H9 (cell line): Measurements from ENCODE around the gene MIGA2. TPM values are rescaled to one million over a fixed set of nuclear protein-coding genes. Genes with fewer than 3 reads are reported as not detected.

Source experiments
- DNase-seq: peaks from one replicate; pipeline ENCODE4 v3.0.0-alpha.2; 2017
- H2AFZ ChIP-seq: one replicate; pipeline ENCODE4 v1.6.1; 2013; ENCODE audit warnings: mild to moderate bottlenecking, low read length, control low read depth, moderate library complexity
- H2AK5ac ChIP-seq: 2 replicates; pipeline ENCODE4 v1.6.1; 2013; ENCODE audit warnings: low read length, control low read depth, mixed read lengths; ENCODE audit not compliant: insufficient read length
- H2BK120ac ChIP-seq: one replicate; pipeline ENCODE4 v1.6.1; 2013; ENCODE audit warnings: low read depth, mild to moderate bottlenecking, low read length, control low read depth, inconsistent platforms; ENCODE audit not compliant: poor library complexity, severe bottlenecking
- H2BK12ac ChIP-seq: 2 replicates; pipeline ENCODE4 v1.6.1; 2013; ENCODE audit warnings: low read length, control low read depth, mixed read lengths, low read depth; ENCODE audit not compliant: insufficient read length
- H2BK15ac ChIP-seq: 2 replicates; pipeline ENCODE4 v1.6.1; 2013; ENCODE audit warnings: low read depth, low read length, control low read depth
- H2BK20ac ChIP-seq: one replicate; pipeline ENCODE4 v1.6.1; 2013; ENCODE audit warnings: low read depth, mild to moderate bottlenecking, low read length, control low read depth, inconsistent platforms; ENCODE audit not compliant: poor library complexity, severe bottlenecking
- H2BK5ac ChIP-seq: 2 replicates; pipeline ENCODE4 v1.6.1; 2013; ENCODE audit warnings: low read length, control low read depth, mixed read lengths; ENCODE audit not compliant: insufficient read length
- H3K14ac ChIP-seq: 2 replicates; pipeline ENCODE4 v1.6.1; 2013; ENCODE audit warnings: low read length, control low read depth; ENCODE audit not compliant: insufficient read depth
- H3K18ac ChIP-seq: 2 replicates; pipeline ENCODE4 v1.6.1; 2013; ENCODE audit warnings: low read depth, mild to moderate bottlenecking, mixed read lengths, low read length, control low read depth; ENCODE audit not compliant: insufficient read length
- H3K23ac ChIP-seq: 2 replicates; pipeline ENCODE4 v1.6.1; 2013; ENCODE audit warnings: low read length, control low read depth, mixed read lengths, low read depth; ENCODE audit not compliant: insufficient read length
- H3K23me2 ChIP-seq: 2 replicates; pipeline ENCODE4 v1.6.1; 2013; ENCODE audit warnings: low read depth, mild to moderate bottlenecking, mixed read lengths, low read length, control low read depth; ENCODE audit not compliant: insufficient read length, poor library complexity, severe bottlenecking
- H3K27ac ChIP-seq: 2 replicates; pipeline ENCODE4 v1.5.1; 2013; ENCODE audit warnings: low read length, control low read depth, mixed read lengths, low read depth; ENCODE audit not compliant: insufficient read length
- H3K27me3 ChIP-seq: 2 replicates; pipeline ENCODE4 v1.6.1; 2013; ENCODE audit warnings: low read length, control low read depth, inconsistent platforms; ENCODE audit not compliant: insufficient read depth
- H3K4ac ChIP-seq: 2 replicates; pipeline ENCODE4 v1.6.1; 2013; ENCODE audit warnings: low read depth, mild to moderate bottlenecking, control low read depth, inconsistent platforms, low read length, moderate library complexity
- H3K4me1 ChIP-seq: 2 replicates; pipeline ENCODE4 v1.6.1; 2013; ENCODE audit warnings: low read length, control low read depth, inconsistent platforms; ENCODE audit not compliant: insufficient read depth
- H3K4me2 ChIP-seq: 2 replicates; pipeline ENCODE4 v1.6.1; 2013; ENCODE audit warnings: low read length, control low read depth, mixed read lengths; ENCODE audit not compliant: insufficient read length, insufficient read depth
- H3K56ac ChIP-seq: 2 replicates; pipeline ENCODE4 v1.6.1; 2013; ENCODE audit warnings: low read depth, mild to moderate bottlenecking, mixed read lengths, low read length, control low read depth; ENCODE audit not compliant: insufficient read length
- H3K79me1 ChIP-seq: 2 replicates; pipeline ENCODE4 v1.6.1; 2013; ENCODE audit warnings: low read depth, mild to moderate bottlenecking, moderate library complexity, low read length, control low read depth, inconsistent platforms; ENCODE audit not compliant: insufficient read depth, poor library complexity, severe bottlenecking
- H3K79me2 ChIP-seq: 2 replicates; pipeline ENCODE4 v1.6.1; 2013; ENCODE audit warnings: low read length, control low read depth, inconsistent platforms; ENCODE audit not compliant: insufficient read depth
- H3K9ac ChIP-seq: 2 replicates; pipeline ENCODE4 v1.6.1; 2013; ENCODE audit warnings: low read length, control low read depth, mixed read lengths; ENCODE audit not compliant: insufficient read length; ENCODE audit errors: extremely low read depth
- H3K9me3 ChIP-seq: one replicate; pipeline ENCODE4 v1.6.1; 2013; ENCODE audit warnings: low read depth, low read length, inconsistent platforms; ENCODE audit not compliant: control insufficient read depth
- H3T11ph ChIP-seq: one replicate; pipeline ENCODE4 v1.6.1; 2013; ENCODE audit warnings: mild to moderate bottlenecking, low read length, control low read depth, inconsistent platforms
- H4K20me1 ChIP-seq: one replicate; pipeline ENCODE4 v1.6.1; 2013; ENCODE audit not compliant: control insufficient read depth, insufficient read length, insufficient read depth
- H4K5ac ChIP-seq: 2 replicates; pipeline ENCODE4 v1.6.1; 2013; ENCODE audit warnings: low read depth, mild to moderate bottlenecking, mixed read lengths, low read length, control low read depth; ENCODE audit not compliant: insufficient read length
- H4K8ac ChIP-seq: replicated peaks from 2 replicates; pipeline ENCODE4 v1.6.1; 2013; ENCODE audit warnings: low read length, control low read depth, mixed read lengths, low read depth; ENCODE audit not compliant: insufficient read length
- H4K91ac ChIP-seq: 2 replicates; pipeline ENCODE4 v1.6.1; 2013; ENCODE audit warnings: low read depth, mild to moderate bottlenecking, moderate library complexity, mixed read lengths, low read length, control low read depth; ENCODE audit not compliant: insufficient read length
- H3K27ac Mint-ChIP-seq, 3 experiments: 2 replicates in 2 of 3; 3 replicates in 1 of 3; pipeline ENCODE4 v1.8.0; 2020 to 2021; ENCODE audit warnings: mixed read lengths in 3 of 3, mild to moderate bottlenecking in 1 of 3, moderate library complexity in 1 of 3
- H3K27me3 Mint-ChIP-seq: 2 replicates; pipeline ENCODE4 v1.8.0; 2021; ENCODE audit warnings: low read depth, mild to moderate bottlenecking, moderate library complexity, mixed read lengths
- H3K36me3 Mint-ChIP-seq, 3 experiments: 2 replicates in 2 of 3; 3 replicates in 1 of 3; pipeline ENCODE4 v1.8.0; 2020 to 2021; ENCODE audit warnings: low read depth in 3 of 3, mixed read lengths in 3 of 3; ENCODE audit not compliant: insufficient read depth in 1 of 3
- H3K4me1 Mint-ChIP-seq, 2 experiments: 2 replicates each; pipeline ENCODE4 v1.8.0; 2020; ENCODE audit warnings: mixed read lengths in 2 of 2
- H3K4me3 Mint-ChIP-seq, 2 experiments: 2 replicates in 1 of 2; 3 replicates in 1 of 2; pipeline ENCODE4 v1.8.0; 2020 to 2021; ENCODE audit warnings: mild to moderate bottlenecking in 2 of 2, mixed read lengths in 2 of 2, moderate library complexity in 1 of 2
- H3K9me3 Mint-ChIP-seq, 2 experiments: 2 replicates in 1 of 2; 3 replicates in 1 of 2; pipeline ENCODE4 v1.8.0; 2020; ENCODE audit warnings: mild to moderate bottlenecking in 2 of 2, mixed read lengths in 2 of 2, moderate library complexity in 1 of 2
- CTCF ChIP-seq: fragments of 200-600 bp; sonication (generic); conservative IDR thresholded peaks from 3 replicates; pipeline ENCODE4 v1.8.0; 2021; ENCODE audit warnings: antibody characterized with exemption, mild to moderate bottlenecking
- WGBS: extraction: QIAGEN DNeasy Blood & Tissue Kit; methylation state at CpG from one replicate; pipeline ENCODE4 v1.1.7; 2013; ENCODE audit warnings: missing lambda C conversion rate, low lambda C conversion rate, mixed read lengths; ENCODE audit not compliant: insufficient read length; ENCODE audit errors: extremely low coverage; 5-methylcytosine and 5-hydroxymethylcytosine counted together
- total RNA-seq: library from RNA; stranded (reverse); gene quantifications from 2 replicates; pipeline ENCODE4 v1.2.1, GENCODE V29; 2021

MIGA2 gene
- total RNA-seq, 1 experiment from 2014 or later: 37.8 TPM

- Mint-ChIP-seq H3K4me3 (no peak overlapping the region), H3K4me1 (peaks cover 3 to 16% of the 10 kb centered on the region in 2 experiments), H3K9me3 (no peaks in the 10 kb centered on the region), H3K27me3 (peaks cover 3% of the 10 kb centered on the region; the same call in 1 of the 2 replicates), H3K36me3 (peaks cover 12 to 37% (median 28%) of the 10 kb centered on the region in 3 experiments; a peak in 6 of 7 replicates), H3K27ac (no peak overlapping the region)
- Histone ChIP-seq H3K4me2 (no peak overlapping the region), H2BK15ac (no peak overlapping the region), H3K14ac (no peak overlapping the region), H2BK20ac (no peak overlapping the region), H3K56ac (no peak overlapping the region), H3K9ac (no peak overlapping the region), H4K8ac (no peak overlapping the region), H2BK12ac (no peak overlapping the region), H4K5ac (no peak overlapping the region), H4K20me1 (peaks cover 2% of the 10 kb centered on the region), H3K18ac (no peak overlapping the region), H3K27ac (no peak overlapping the region), H3K79me2 (peaks cover 6% of the 10 kb centered on the region; the same call in 1 of the 2 replicates), H2BK5ac (no peak overlapping the region), H3K4me1 (no peaks in the 10 kb centered on the region; the same call in 1 of the 2 replicates), H3K23me2 (peaks cover 12% of the 10 kb centered on the region), H2AK5ac (no peak overlapping the region), H3T11ph (no peak overlapping the region), H3K4ac (no peak overlapping the region), H2AFZ (no peak overlapping the region), H3K9me3 (no peaks in the 10 kb centered on the region), H3K79me1 (peaks cover 2% of the 10 kb centered on the region), H4K91ac (no peak overlapping the region), H2BK120ac (no peak overlapping the region), H3K23ac (no peak overlapping the region), H3K27me3 (no peaks in the 10 kb centered on the region)
- WGBS: no CpG with 5 or more reads among the region's 7 CpGs
- no peak for DNase-seq
- TF ChIP-seq CTCF: no peak
Observed at GRCh38 chr9:129084087-129084486, 47.7 kb downstream of the MIGA2 start.
